22Rv1 (cell line): Measurements from ENCODE around the gene NIPA2.
A peak's percentile ranks its signal among the peaks of the same experiment; 100 is the strongest.
"Not testable (repeated sequence)": the region's sequence is repeated elsewhere in the genome, so short reads cannot be mapped to it uniquely, and the experiment has no call there.

Source experiments
- H3K27ac ChIP-seq: fragments of 450-650 bp; 2 replicates; pipeline ENCODE4 v1.5.1; 2017
- ZFX ChIP-seq: fragments of 450-650 bp; IDR thresholded peaks from 2 replicates; pipeline ENCODE4 v1.6.1; 2017; ENCODE audit warnings: antibody characterized with exemption, borderline replicate concordance
- TF ChIP-seq, protein P1 (sequence below): fragments of 450-650 bp; IDR thresholded peaks from 2 replicates; pipeline ENCODE4 v1.5.1; 2017; ENCODE audit warnings: mild to moderate bottlenecking

Gene NIPA2

DNA sequence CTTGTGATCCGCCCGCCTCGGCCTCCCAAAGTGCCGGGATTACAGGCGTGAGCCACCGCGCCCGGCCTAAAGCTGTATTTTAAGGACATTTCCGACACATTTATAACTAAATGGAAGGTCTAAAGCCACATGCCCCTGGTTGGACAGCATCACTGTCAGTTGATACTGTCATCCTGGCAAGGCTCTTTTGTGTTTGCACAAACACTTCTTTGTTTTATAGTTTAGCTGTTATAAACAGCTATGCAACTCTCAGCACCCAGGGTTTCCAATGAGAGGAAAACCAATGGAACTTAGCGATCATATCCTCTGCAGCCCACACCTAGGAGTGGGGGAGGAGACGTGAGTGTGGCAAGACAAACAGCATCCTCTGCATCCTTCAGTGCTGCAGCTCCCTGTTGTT, 32.3 kb upstream of the NIPA2 start:
- TF ChIP-seq ZFX = no peak
- TF ChIP-seq, protein P1, sequence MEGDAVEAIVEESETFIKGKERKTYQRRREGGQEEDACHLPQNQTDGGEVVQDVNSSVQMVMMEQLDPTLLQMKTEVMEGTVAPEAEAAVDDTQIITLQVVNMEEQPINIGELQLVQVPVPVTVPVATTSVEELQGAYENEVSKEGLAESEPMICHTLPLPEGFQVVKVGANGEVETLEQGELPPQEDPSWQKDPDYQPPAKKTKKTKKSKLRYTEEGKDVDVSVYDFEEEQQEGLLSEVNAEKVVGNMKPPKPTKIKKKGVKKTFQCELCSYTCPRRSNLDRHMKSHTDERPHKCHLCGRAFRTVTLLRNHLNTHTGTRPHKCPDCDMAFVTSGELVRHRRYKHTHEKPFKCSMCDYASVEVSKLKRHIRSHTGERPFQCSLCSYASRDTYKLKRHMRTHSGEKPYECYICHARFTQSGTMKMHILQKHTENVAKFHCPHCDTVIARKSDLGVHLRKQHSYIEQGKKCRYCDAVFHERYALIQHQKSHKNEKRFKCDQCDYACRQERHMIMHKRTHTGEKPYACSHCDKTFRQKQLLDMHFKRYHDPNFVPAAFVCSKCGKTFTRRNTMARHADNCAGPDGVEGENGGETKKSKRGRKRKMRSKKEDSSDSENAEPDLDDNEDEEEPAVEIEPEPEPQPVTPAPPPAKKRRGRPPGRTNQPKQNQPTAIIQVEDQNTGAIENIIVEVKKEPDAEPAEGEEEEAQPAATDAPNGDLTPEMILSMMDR = no peak
- no peak overlapping the region for H3K27ac ChIP-seq

- TF ChIP-seq ZFX = no peak
- TF ChIP-seq, protein P1 = no peak
- H3K27ac ChIP-seq = no peak overlapping the region
Observed at GRCh38 chr15:22806664-22807063, 31.8 kb upstream of the NIPA2 start.

DNA sequence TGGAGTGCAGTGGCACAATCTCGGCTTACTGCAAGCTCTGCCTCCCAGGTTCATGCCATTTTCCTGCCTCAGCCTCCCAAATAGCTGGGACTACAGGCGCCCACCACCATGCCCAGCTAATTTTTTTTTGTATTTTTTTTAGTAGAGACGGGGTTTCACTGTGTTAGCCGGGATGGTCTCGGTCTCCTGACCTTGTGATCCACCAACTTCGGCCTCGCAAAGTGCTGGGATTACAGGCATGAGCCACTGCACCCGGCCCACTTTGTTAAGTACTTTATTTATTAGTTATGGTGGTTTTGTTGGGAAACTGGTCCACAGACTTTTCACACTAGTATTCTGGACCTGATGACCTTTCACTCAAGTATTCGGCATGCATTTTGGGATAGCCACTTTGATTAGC, 30.6 kb upstream of the NIPA2 start:
- H3K27ac ChIP-seq = not testable (repeated sequence)

GRCh38 chr15:22808240-22808639, 30.2 kb upstream of the NIPA2 start:
- H3K27ac ChIP-seq = 0 out of 2 replicates have a peak overlapping the region, but pooled peaks have one; percentile 13
- TF ChIP-seq ZFX = no peak
- TF ChIP-seq, protein P1 = no peak

DNA sequence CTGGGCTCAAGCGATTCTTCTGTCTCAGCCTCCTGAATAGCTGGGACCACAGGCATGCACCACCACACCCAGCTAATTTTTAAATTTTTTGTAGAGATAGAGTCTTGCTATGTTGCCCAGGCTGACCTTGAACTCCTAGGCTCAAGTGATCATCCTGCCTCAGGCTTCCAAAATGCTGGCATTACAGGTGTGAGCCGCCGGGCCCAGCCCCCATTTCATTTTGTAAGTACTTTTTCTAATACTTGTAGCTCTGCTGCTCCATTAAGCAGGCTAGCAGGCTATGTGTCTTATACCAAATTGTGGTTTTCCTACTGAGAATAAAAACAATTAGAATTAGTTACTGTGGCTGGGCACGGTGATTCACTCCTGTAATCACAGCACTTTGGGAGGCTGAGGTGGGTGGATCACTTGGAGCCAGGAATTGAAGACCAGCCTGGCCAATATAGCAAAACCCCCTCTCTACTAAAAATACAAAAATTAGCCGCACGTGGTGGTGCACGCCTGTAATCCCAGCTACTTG, 29.6 kb upstream of the NIPA2 start:
- H3K27ac ChIP-seq = 0 out of 2 replicates have a peak overlapping the region, but pooled peaks have one; percentile 13
- TF ChIP-seq, protein P1 = no peak
- no peak for TF ChIP-seq ZFX

- no peak overlapping the region for H3K27ac ChIP-seq
- TF ChIP-seq, protein P1 = no peak
- no peak for TF ChIP-seq ZFX
Observed at GRCh38 chr15:22810033-22810852, 28.2 kb upstream of the NIPA2 start.

DNA sequence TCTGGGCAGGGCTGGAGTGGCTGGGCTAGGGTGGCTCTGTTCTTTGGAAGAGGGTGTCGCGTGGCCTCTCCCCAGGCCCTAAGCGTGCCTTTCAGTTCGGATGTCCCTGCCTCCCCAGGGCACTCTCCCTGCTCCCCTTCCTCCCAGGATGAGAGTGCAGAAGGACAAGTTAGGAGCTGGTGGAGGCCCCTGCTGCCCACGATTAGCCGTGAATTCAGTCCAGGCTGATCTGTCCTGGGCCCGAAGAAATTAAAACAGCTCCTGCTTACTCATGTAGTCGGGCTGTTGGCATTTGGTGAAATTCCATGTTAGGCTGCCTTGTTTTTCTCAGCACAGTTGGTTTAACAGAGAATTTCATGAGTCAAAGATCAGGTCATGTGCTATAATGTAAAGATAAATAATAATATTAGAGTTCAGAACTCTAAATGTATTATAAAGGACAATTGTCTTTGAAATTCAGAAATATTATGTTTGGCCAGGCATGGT, 27.6 kb upstream of the NIPA2 start:
- TF ChIP-seq, protein P1 = no peak
- no peak for TF ChIP-seq ZFX
- H3K27ac ChIP-seq = no peak overlapping the region
